ENCODE results near the gene JOSD2. TPM values are rescaled to one million over a fixed set of nuclear protein-coding genes. Genes with fewer than 3 reads are reported as not detected.
A peak's percentile ranks its signal among the peaks of the same experiment; 100 is the strongest.

Gene JOSD2
- total and polyA plus RNA-seq, 9 donors = 15.0 to 42.5 (median 24.2) TPM; not detected in 1

- Histone ChIP-seq H3K27me3 (no peaks in the 10 kb centered on the region), H3K36me3 (no peaks in the 10 kb centered on the region), H3K4me1 (ENCODE audit: insufficient read depth) (peaks cover 6% of the 10 kb centered on the region), H3K27ac (no peak overlapping the region), H3K4me3 (no peak overlapping the region), H3K9me3 (no peaks in the 10 kb centered on the region)
- DNase-seq = peak in 1 of 5 donors; percentile 40
- WGBS, 3 donors = 87 to 91% (median 88%) methylated on average over 30 of the region's 30 CpGs
- intact Hi-C loops (cut with DNase I) = no loop called here
- no peak for TF ChIP-seq EP300 (IDR thresholded peaks at IDR 0.05)
- TF ChIP-seq POLR2A (IDR thresholded peaks at IDR 0.05) = no peak
- TF ChIP-seq CTCF (IDR thresholded peaks at IDR 0.05) = no peak
Observed at GRCh38 chr19:50505856-50506611, 5.0 kb downstream of the JOSD2 start.

- intact Hi-C loops (cut with DNase I) = no loop called here
- TF ChIP-seq POLR2A (IDR thresholded peaks at IDR 0.05) = no peak
- no peak for TF ChIP-seq EP300 (IDR thresholded peaks at IDR 0.05)
- no peak for TF ChIP-seq CTCF (IDR thresholded peaks at IDR 0.05)
Observed at GRCh38 chr19:50501568-50502475, 9.2 kb downstream of the JOSD2 start.

GRCh38 chr19:50501186-50501567 lies 9.8 kb downstream of the JOSD2 start:
- TF ChIP-seq CTCF (IDR thresholded peaks at IDR 0.05) (no peak), POLR2A (IDR thresholded peaks at IDR 0.05) (no peak), EP300 (IDR thresholded peaks at IDR 0.05) (no peak)
- Histone ChIP-seq H3K36me3 (no peaks in the 10 kb centered on the region), H3K27ac (no peak overlapping the region), H3K9me3 (no peaks in the 10 kb centered on the region), H3K4me3 (no peak overlapping the region), H3K4me1 (ENCODE audit: insufficient read depth) (no peaks in the 10 kb centered on the region), H3K27me3 (no peaks in the 10 kb centered on the region)
- no peak for DNase-seq
- 62 to 70% (median 66%) methylated on average over 12 of the region's 12 CpGs for WGBS, 3 donors
- intact Hi-C loops (cut with DNase I) = no loop called here

More at GRCh38 chr19:50501568-50502475, 9.2 kb downstream of the JOSD2 start:
- H3K4me1 ChIP-seq (ENCODE audit: insufficient read depth) = no peaks in the 10 kb centered on the region
- H3K36me3 ChIP-seq = no peaks in the 10 kb centered on the region
- 56 to 64% (median 58%) methylated on average over 23 to 25 of the region's 25 CpGs for WGBS, 3 donors
- no peak for DNase-seq
- H3K9me3 ChIP-seq = no peaks in the 10 kb centered on the region
- H3K27ac ChIP-seq = no peak overlapping the region
- H3K27me3 ChIP-seq = no peaks in the 10 kb centered on the region
- no peak overlapping the region for H3K4me3 ChIP-seq

- no peak for DNase-seq
- no peaks in the 10 kb centered on the region for H3K27me3 ChIP-seq
- H3K4me1 ChIP-seq (ENCODE audit: insufficient read depth) = no peaks in the 10 kb centered on the region
- H3K36me3 ChIP-seq = no peaks in the 10 kb centered on the region
- no peak for TF ChIP-seq POLR2A (IDR thresholded peaks at IDR 0.05)
- no peak for TF ChIP-seq CTCF (IDR thresholded peaks at IDR 0.05)
- TF ChIP-seq EP300 (IDR thresholded peaks at IDR 0.05) = no peak
- 55 to 76% (median 63%) methylated on average over 8 to 10 of the region's 10 CpGs for WGBS, 3 donors
- intact Hi-C loops (cut with DNase I) = no loop called here
- no peaks in the 10 kb centered on the region for H3K9me3 ChIP-seq
- H3K27ac ChIP-seq = no peak overlapping the region
- no peak overlapping the region for H3K4me3 ChIP-seq
Observed at GRCh38 chr19:50500753-50501151, 10.2 kb downstream of the JOSD2 start.
